Testis (tissue), 2 donors: ENCODE results near the gene SNRPD3.

Experiments
- CTCF ChIP-seq, 3 experiments: fragments of 450-650 bp in 2 of 3; fragments of 200-600 bp in 1 of 3; sonication (generic) in 1 of 3; IDR thresholded peaks; one replicate each; pipeline ENCODE4 v1.5.1; 2016 to 2019; ENCODE audit warnings: antibody characterized with exemption in 3 of 3, mild to moderate bottlenecking in 2 of 3, moderate library complexity in 1 of 3
- POLR2A ChIP-seq: fragments of 450-650 bp; IDR thresholded peaks from one replicate; pipeline ENCODE4 v1.6.1; 2017; ENCODE audit warnings: antibody characterized with exemption, mild to moderate bottlenecking, moderate library complexity

- TF ChIP-seq POLR2A (no peak), CTCF (IDR thresholded peaks at IDR 0.05) (no peak)
Measured at GRCh38 chr22:24550902-24551435, 4.8 kb upstream of the SNRPD3 start.
